ENCODE measurements around the gene ANKMY1.

DNA sequence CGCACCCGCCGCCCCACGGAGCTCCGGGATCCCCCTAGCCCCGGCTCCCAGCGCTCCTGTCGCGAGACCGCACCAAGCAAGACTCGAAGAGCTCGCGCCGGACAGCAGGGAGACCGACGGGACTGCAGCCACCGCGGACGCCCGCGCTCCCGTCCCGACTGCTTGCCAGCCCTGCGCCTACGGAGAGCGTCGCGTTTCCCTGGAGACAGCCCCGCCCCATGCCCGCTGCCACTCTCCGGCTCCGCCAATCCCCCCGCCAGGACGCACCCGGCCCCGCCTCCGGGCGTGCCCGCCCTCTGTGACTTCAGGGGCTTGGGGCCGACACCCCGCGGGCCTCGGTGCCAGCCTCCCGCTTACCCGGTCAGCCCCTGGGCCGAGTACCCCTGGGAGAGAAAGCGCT lies at the start of gene ANKMY1:
- TF ChIP-seq, protein P1, sequence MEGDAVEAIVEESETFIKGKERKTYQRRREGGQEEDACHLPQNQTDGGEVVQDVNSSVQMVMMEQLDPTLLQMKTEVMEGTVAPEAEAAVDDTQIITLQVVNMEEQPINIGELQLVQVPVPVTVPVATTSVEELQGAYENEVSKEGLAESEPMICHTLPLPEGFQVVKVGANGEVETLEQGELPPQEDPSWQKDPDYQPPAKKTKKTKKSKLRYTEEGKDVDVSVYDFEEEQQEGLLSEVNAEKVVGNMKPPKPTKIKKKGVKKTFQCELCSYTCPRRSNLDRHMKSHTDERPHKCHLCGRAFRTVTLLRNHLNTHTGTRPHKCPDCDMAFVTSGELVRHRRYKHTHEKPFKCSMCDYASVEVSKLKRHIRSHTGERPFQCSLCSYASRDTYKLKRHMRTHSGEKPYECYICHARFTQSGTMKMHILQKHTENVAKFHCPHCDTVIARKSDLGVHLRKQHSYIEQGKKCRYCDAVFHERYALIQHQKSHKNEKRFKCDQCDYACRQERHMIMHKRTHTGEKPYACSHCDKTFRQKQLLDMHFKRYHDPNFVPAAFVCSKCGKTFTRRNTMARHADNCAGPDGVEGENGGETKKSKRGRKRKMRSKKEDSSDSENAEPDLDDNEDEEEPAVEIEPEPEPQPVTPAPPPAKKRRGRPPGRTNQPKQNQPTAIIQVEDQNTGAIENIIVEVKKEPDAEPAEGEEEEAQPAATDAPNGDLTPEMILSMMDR (IDR thresholded peaks at IDR 0.05), result no peak
- TF ChIP-seq POLR2A (IDR thresholded peaks at IDR 0.05), result no peak

Data from testis (tissue), 2 donors.